GM13977 (cell line): ENCODE results near the gene ACAP1.
"Not testable (repeated sequence)": the region's sequence is repeated elsewhere in the genome, so short reads cannot be mapped to it uniquely, and the experiment has no call there.

Experiments used
- DNase-seq: peaks from one replicate; pipeline ENCODE4 v3.0.0; 2012; ENCODE audit warnings: low spot score
- in situ Hi-C: fragments of 300-500 bp; cut with MboI; formaldehyde crosslinking; loops from one replicate; pipeline ENCODE4 v1.12.0; 2022; ENCODE audit warnings: low sequenced_read_pairs, low pct_unique_long_range_greater_than_20kb, mixed read lengths, inconsistent platforms; ENCODE audit not compliant: unreplicated experiment
- TF ChIP-seq, protein P1 (sequence below): IDR thresholded peaks from 2 replicates; pipeline ENCODE4 v1.5.1; 2012; ENCODE audit warnings: mild to moderate bottlenecking, control low read depth; ENCODE audit not compliant: insufficient read depth; ENCODE audit errors: extremely low read depth, missing control alignments

ACAP1 gene

DNA sequence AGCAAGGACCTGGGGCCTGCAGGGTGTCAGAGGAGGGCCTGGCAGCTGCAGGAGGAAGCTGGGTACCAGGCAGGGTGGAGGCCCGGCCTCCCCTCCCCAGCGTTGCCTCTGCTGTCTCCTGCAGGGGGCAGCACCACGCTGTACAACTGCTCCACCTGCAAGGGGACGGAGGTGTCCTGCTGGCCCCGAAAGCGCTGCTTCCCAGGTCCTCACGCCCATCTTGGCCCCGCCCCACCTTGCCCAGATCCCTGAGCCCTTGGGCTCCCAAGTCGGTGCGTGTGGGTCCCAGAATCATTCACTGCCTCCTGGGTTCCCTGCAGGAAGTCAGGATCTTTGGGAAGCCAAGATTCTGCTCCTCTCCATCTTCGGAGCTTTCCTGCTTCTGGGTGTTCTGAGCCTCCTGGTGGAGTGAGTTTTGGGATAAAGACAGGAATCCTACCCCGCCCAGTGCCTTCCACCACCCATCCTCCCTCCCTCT lies 19.8 kb downstream of the ACAP1 start:
- peak; percentile 86 for DNase-seq
- TF ChIP-seq, protein P1, sequence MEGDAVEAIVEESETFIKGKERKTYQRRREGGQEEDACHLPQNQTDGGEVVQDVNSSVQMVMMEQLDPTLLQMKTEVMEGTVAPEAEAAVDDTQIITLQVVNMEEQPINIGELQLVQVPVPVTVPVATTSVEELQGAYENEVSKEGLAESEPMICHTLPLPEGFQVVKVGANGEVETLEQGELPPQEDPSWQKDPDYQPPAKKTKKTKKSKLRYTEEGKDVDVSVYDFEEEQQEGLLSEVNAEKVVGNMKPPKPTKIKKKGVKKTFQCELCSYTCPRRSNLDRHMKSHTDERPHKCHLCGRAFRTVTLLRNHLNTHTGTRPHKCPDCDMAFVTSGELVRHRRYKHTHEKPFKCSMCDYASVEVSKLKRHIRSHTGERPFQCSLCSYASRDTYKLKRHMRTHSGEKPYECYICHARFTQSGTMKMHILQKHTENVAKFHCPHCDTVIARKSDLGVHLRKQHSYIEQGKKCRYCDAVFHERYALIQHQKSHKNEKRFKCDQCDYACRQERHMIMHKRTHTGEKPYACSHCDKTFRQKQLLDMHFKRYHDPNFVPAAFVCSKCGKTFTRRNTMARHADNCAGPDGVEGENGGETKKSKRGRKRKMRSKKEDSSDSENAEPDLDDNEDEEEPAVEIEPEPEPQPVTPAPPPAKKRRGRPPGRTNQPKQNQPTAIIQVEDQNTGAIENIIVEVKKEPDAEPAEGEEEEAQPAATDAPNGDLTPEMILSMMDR, result peak; percentile 97
- in situ Hi-C loops, result loop anchor here (25.0 kb wide), 1 partner anchor 206 kb away; the partner anchor contains the start of genes SENP3 and TNFSF13

DNA sequence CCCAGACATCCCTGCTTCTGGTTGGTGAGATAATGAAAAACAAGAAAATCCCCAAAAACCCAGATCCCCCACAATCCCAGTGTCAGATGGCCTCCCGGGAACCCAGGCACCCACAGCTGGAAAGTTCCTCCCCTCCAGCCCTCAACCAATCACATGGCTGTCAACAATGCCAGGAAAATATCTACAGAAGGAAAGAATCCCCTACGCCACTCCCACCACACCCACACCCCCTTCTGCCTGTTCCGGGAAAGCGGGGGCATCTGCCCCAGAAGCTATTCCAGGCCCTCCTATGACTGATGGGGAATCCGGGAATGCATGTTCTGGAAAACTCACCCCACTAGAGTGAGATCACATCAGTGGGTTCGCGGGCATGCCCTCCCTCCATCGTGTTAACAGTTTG lies 20.4 kb downstream of the ACAP1 start:
- in situ Hi-C loops, result loop anchor here (25.0 kb wide), 1 partner anchor 206 kb away; the partner anchor contains the start of genes SENP3 and TNFSF13
- DNase-seq, result peak; percentile 5
- TF ChIP-seq, protein P1, result no peak

DNA sequence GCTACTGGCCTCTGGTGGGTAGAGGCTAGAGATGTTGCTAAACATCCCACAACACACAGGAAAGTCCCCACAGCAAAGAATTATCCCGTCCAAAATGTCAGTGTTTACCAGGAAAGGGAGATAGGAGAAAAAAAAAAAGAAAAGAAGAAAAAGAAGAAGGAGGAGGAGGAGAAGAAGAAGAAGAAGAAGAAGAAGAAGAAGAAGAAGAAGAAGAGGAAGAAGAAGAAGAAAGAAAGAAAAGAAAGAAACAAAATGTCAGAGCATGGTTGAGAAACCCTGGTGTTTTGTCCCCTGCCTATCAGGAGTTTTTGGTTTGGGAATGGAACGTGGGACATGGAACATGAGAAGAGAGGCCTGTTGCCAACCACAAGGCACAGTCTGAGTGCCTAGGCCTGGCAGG lies 21.1 kb downstream of the ACAP1 start:
- no peak for DNase-seq
- TF ChIP-seq, protein P1, result no peak

DNA sequence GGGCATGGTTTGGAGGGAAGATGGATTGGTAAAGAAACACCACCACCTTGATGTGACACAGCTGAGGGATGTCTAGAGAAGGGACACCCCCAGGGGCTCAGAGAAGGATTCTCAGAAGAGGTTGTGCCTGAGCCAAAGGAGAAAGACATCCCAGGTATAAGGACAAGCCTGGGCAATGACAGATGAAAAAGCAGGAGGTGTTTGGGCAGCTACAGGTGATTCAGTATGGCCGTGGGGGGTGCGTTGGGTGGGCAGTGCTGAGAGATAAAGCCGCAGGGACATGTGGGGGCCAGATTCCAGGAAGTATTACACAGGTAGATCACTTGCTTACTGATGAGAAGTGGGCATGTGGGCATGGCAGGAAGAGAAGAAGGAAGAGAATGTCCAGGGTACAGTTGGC lies 25.6 kb downstream of the ACAP1 start:
- in situ Hi-C loops, result loop anchor here (25.0 kb wide), 1 partner anchor 200 kb away; the partner anchor contains the start of genes SENP3 and TNFSF13
- DNase-seq, result no peak
- TF ChIP-seq, protein P1, result no peak

More for the DNA sequence above, 21.1 kb downstream of the ACAP1 start:
- in situ Hi-C loops, result loop anchor here (25.0 kb wide), 1 partner anchor 205 kb away; the partner anchor contains the start of genes SENP3 and TNFSF13

DNA sequence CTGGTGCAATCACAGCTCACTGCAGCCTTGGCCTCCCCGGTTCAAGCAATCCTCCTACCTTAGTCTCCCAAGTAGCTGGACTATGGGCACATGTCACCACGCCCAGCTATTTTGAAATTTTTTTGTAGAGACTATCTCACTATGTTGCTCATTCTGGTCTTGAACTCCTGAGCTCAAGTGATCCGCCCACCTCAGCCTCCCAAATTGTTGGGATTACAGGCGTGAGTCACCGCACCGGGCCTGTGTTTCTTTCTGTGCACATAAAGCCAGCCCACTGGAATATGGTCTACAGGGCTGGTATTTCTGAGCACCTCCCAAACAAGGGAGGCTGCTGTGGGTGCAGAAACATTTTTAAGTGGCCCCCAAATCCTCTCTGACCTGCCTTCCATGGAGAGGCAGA lies 27.0 kb downstream of the ACAP1 start:
- DNase-seq, result no peak
- in situ Hi-C loops, result loop anchor here (25.0 kb wide), 1 partner anchor 199 kb away; the partner anchor contains the start of genes SENP3 and TNFSF13
- TF ChIP-seq, protein P1, result no peak

DNA sequence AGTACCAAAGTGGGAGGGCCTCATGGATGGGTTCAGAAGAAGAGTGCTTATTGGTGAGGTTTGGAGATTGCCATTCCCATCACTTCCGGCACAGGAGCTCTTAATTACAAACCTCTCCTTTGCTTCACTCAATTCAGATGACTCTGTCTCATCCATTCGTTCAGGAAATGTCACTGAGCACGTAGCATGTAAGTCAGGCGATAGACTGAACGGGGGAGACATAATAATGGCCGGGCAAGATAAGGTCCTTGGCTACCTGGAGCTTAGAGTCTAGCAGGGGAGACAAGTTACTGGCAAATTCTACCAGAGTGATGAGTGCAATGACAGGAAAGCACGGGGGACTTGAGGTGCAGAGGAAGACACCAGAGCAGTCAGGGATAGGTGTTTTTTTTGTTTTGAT lies 29.6 kb downstream of the ACAP1 start:
- DNase-seq, result not testable (repeated sequence)
- in situ Hi-C loops, result loop anchor here (25.0 kb wide), 1 partner anchor 196 kb away; the partner anchor contains the start of genes SENP3 and TNFSF13

DNA sequence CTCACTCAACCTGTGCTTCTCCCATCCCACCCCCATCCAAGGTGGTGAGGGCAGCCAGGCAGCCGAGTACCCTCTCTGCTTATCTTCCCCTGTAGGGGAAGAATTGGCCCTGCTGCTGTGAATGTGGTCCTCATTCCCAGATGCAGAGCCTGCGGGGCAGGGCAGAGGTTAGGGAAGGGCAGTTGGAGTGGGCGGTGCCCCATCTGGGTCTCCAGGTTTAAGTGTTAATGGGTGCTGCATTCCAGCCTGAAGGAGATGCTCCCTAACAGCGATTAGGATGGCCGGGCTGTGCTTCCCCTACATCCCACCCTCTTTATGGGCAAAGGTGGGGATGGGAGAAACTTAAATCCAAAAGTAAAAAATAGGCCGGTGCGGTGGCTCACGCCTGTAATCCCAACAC lies 30.8 kb downstream of the ACAP1 start:
- DNase-seq, result no peak
- in situ Hi-C loops, result loop anchor here (25.0 kb wide), 1 partner anchor 195 kb away; the partner anchor contains the start of genes SENP3 and TNFSF13
- TF ChIP-seq, protein P1, result no peak
